Smooth muscle cell (in vitro differentiated cells): Measurements from ENCODE around the gene SCRN3. TPM values are rescaled to one million over a fixed set of nuclear protein-coding genes. Genes with fewer than 3 reads are reported as not detected.

Experiments
- DNase-seq: peaks from one replicate; lab custom pipeline; 2025; ENCODE audit not compliant: unreplicated experiment; lab: John Stamatoyannopoulos, UW
- H2AFZ ChIP-seq: fragments of 200-600 bp; sonication (generic); 2 replicates; pipeline ENCODE4 v1.6.0; 2016; ENCODE audit warnings: antibody characterized with exemption, low read depth, mild to moderate bottlenecking
- H3F3A ChIP-seq: fragments of 200-600 bp; sonication (generic); 2 replicates; pipeline ENCODE4 v1.6.0; 2017; ENCODE audit warnings: antibody characterized with exemption, low read depth
- H3K27ac ChIP-seq: fragments of 200-600 bp; sonication (generic); 2 replicates; pipeline ENCODE4 v1.5.1; 2016; ENCODE audit warnings: low read depth, mild to moderate bottlenecking
- H3K27me3 ChIP-seq: fragments of 200-600 bp; sonication (generic); 2 replicates; pipeline ENCODE4 v1.6.1; 2016; ENCODE audit warnings: low read depth, mild to moderate bottlenecking
- H3K36me3 ChIP-seq: fragments of 200-600 bp; sonication (generic); 2 replicates; pipeline ENCODE4 v1.5.1; 2016; ENCODE audit warnings: low read depth
- H3K4me1 ChIP-seq: fragments of 200-600 bp; sonication (generic); 2 replicates; pipeline ENCODE4 v1.5.1; 2016; ENCODE audit warnings: low read depth
- H3K4me2 ChIP-seq: fragments of 200-600 bp; sonication (generic); 2 replicates; pipeline ENCODE4 v1.6.0; 2016; ENCODE audit warnings: mild to moderate bottlenecking
- H3K4me3 ChIP-seq: fragments of 200-600 bp; sonication (generic); 2 replicates; pipeline ENCODE4 v1.5.1; 2016; ENCODE audit warnings: mild to moderate bottlenecking
- H3K79me2 ChIP-seq: fragments of 200-600 bp; sonication (generic); 2 replicates; pipeline ENCODE4 v1.6.0; 2016; ENCODE audit warnings: low read depth, mild to moderate bottlenecking
- H3K9ac ChIP-seq: fragments of 200-600 bp; sonication (generic); 2 replicates; pipeline ENCODE4 v1.6.0; 2016; ENCODE audit warnings: low read depth
- H3K9me3 ChIP-seq: fragments of 200-600 bp; sonication (generic); replicated peaks from 2 replicates; pipeline ENCODE4 v1.5.1; 2016; ENCODE audit warnings: low read depth
- H4K20me1 ChIP-seq: fragments of 200-600 bp; sonication (generic); 2 replicates; pipeline ENCODE4 v1.6.0; 2016; ENCODE audit warnings: low read depth
- CTCF ChIP-seq: fragments of 200-600 bp; sonication (generic); IDR thresholded peaks from 2 replicates; pipeline ENCODE4 v1.5.1; 2017; ENCODE audit warnings: borderline replicate concordance, mild to moderate bottlenecking, antibody characterized with exemption; ENCODE audit not compliant: insufficient read depth, poor library complexity, severe bottlenecking
- WGBS: methylation state at CpG from one replicate; pipeline ENCODE4 v1.1.7; 2016; ENCODE audit warnings: low lambda C conversion rate; 5-methylcytosine and 5-hydroxymethylcytosine counted together
- polyA plus RNA-seq: library from polyadenylated mRNA; unstranded; fragments of >200 nt; fragmentation: Nextera tagmentation; extraction: Ambion mirVana; gene quantifications from 2 replicates; pipeline ENCODE4 v1.2.1, GENCODE V29; 2016
- total RNA-seq: library from RNA; depleted of rRNA; stranded (reverse); fragments of >200 nt; gene quantifications from 2 replicates; pipeline ENCODE4 v1.2.3, GENCODE V29; 2014

The SCRN3 gene
- total and polyA plus RNA-seq, 2 experiments from 2014 or later: 9.8 to 27.2 TPM

GRCh38 chr2:174446531-174446930 is 51.0 kb downstream of the SCRN3 start:
- Histone ChIP-seq H3K27ac (no peak overlapping the region), H3K36me3 (no peaks in the 10 kb centered on the region), H3F3A (peaks cover 7% of the 10 kb centered on the region), H3K4me2 (no peak overlapping the region), H3K4me3 (no peak overlapping the region), H4K20me1 (no peaks in the 10 kb centered on the region), H3K27me3 (no peaks in the 10 kb centered on the region), H2AFZ (no peak overlapping the region), H3K9ac (no peak overlapping the region), H3K9me3 (no peaks in the 10 kb centered on the region), H3K79me2 (no peaks in the 10 kb centered on the region), H3K4me1 (peaks cover 3% of the 10 kb centered on the region)
- DNase-seq: no peak
- TF ChIP-seq CTCF: no peak
- WGBS: 95% methylated on average over 4 of the region's 4 CpGs

GRCh38 chr2:174449033-174449432 is 53.5 kb downstream of the SCRN3 start:
- no peak for DNase-seq
- Histone ChIP-seq H3K27me3 (no peaks in the 10 kb centered on the region), H3K4me2 (no peak overlapping the region), H3K4me3 (no peak overlapping the region), H2AFZ (no peak overlapping the region), H3K4me1 (no peaks in the 10 kb centered on the region), H3K79me2 (no peaks in the 10 kb centered on the region), H3F3A (no peaks in the 10 kb centered on the region), H3K9me3 (no peaks in the 10 kb centered on the region), H3K27ac (no peak overlapping the region), H3K36me3 (no peaks in the 10 kb centered on the region), H4K20me1 (no peaks in the 10 kb centered on the region), H3K9ac (no peak overlapping the region)
- TF ChIP-seq CTCF: no peak
- 92% methylated on average over 2 of the region's 2 CpGs for WGBS

GRCh38 chr2:174450021-174450816 is 54.7 kb downstream of the SCRN3 start:
- no peak for DNase-seq
- 94% methylated on average over 4 of the region's 4 CpGs for WGBS
- no peaks in the 10 kb centered on the region for H3K79me2 ChIP-seq
- H3K36me3 ChIP-seq: no peaks in the 10 kb centered on the region
- H4K20me1 ChIP-seq: no peaks in the 10 kb centered on the region
- no peak for TF ChIP-seq CTCF
- H3K9ac ChIP-seq: no peak overlapping the region
- no peak overlapping the region for H3K4me3 ChIP-seq
- H2AFZ ChIP-seq: no peak overlapping the region
- no peak overlapping the region for H3K4me2 ChIP-seq
- H3F3A ChIP-seq: no peaks in the 10 kb centered on the region
- H3K27me3 ChIP-seq: no peaks in the 10 kb centered on the region
- no peaks in the 10 kb centered on the region for H3K9me3 ChIP-seq
- H3K4me1 ChIP-seq: no peaks in the 10 kb centered on the region
- H3K27ac ChIP-seq: no peak overlapping the region

- DNase-seq: no peak
- 90% methylated on average over 2 of the region's 2 CpGs for WGBS
- Histone ChIP-seq H2AFZ (no peak overlapping the region), H3K4me2 (no peak overlapping the region), H3K4me1 (no peaks in the 10 kb centered on the region), H3K36me3 (no peaks in the 10 kb centered on the region), H4K20me1 (no peaks in the 10 kb centered on the region), H3K27me3 (no peaks in the 10 kb centered on the region), H3K27ac (no peak overlapping the region), H3K9ac (no peak overlapping the region), H3K9me3 (no peaks in the 10 kb centered on the region), H3K4me3 (no peak overlapping the region), H3K79me2 (no peaks in the 10 kb centered on the region), H3F3A (no peaks in the 10 kb centered on the region)
- no peak for TF ChIP-seq CTCF
Observed at GRCh38 chr2:174454566-174454965, 59.0 kb downstream of the SCRN3 start.
